COLO668 (cell line): ENCODE data around the gene DCAF12L1.

Experiments used
- DNase-seq: peaks from one replicate; lab custom pipeline; 2025; ENCODE audit not compliant: unreplicated experiment; lab: John Stamatoyannopoulos, UW

The DCAF12L1 gene

DNA sequence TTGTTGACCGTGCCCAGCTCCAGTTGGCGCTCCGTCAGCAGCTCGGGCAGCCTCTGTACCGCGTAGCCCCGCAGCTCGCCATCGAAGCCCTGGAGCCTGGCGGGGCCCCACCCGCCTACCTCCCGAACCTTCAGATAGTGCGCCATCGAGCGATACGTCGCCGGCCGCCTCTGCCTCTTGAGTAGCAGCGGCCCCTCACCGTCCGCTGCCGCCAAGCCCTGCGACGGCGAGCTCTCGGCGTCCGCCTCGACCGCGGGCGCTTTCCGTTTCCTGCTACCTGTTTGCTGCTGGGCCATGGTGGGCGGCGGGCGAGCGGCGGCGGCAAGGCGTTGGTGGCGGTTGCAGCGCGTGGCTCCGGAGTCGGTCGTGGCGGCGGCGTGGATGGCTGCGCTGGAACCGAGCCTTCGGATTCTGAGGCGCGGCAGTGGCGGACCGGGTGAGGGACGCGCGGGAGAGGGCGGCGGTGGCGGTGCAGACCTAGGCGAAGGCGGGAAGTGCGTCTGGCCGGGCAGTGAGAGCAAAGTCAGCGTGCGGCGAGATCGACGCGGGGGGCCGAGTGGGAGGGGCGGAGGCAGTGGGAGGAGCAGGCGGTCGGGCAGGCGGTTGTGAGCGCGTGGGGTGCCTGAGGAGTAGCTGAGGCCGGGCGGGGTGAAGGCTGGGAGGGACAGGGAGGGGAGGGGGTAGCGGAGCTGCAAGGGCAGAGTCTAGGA lies at the start of gene DCAF12L1:
TSS of gene DCAF12L1 (minus strand) at position 502 of the 710 bp plus-strand sequence. CDS start at position 296, 206 bp downstream.
- DNase-seq: no peak

DNA sequence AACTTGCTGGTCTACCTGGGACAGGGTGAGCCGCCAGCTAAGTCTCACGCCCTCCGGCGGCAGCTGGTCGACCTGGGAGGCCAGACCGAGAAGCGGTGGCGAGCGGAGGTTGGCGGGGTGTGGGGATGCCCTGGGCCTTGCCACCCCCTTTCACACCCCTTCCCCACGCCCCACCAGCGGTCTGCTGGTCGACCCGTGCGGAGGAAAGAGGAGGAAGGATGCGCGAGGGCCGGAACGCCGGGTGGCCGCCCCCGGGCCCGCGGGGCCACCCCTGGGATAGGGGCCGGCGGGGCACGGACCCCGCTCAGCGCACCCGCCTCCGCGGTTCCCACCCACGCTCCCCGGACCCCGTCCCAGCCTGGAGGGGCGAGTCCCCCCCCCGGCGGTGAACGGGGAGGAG lies 28.3 kb upstream of the DCAF12L1 start:
- DNase-seq: no peak

GRCh38 chrX:126575911-126576310 lies 23.3 kb upstream of the DCAF12L1 start:
- DNase-seq: no peak

DNA sequence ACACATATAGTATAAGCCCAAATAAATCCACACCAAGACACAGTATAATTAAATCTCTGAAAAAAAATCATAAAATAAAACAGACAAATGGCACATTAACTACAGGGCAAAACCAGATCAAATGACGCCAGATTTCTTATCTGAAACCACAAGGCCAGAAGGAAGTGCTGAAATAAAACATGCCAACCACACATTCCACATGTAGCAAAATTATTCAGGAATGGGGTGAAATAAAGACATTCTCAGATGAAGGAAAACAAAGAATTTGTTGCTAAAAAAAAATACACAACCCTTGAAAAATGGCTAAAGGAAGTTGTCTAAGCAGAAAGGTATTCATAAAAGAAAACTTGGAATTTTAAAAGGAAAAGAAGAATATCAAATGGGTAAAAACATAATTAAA lies 4.5 kb upstream of the DCAF12L1 start:
- DNase-seq: no peak

- no peak for DNase-seq
Measured at GRCh38 chrX:126551725-126552312, 795 bp downstream of the DCAF12L1 start.

- no peak for DNase-seq
Measured at GRCh38 chrX:126551306-126551705, 1.3 kb downstream of the DCAF12L1 start.

DNA sequence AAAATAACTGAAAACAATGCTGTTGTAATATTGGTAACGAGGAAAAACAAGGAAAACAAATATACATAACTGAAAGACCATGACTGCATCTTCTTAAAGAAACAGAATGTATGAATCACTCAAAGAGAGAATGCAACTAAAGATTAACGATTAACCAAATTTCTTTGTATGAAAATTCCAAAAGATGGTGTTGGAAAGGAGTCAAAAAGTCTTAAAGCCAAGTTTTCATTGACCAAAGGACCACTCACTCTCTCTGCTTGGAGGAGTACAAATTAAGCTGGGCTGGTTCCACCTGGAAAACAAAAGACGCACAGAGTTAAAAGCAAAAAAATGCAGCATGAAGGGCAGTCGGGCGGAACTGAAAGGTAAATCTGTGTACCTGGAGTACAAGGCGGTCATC lies 1.8 kb downstream of the DCAF12L1 start:
- DNase-seq: no peak

DNA sequence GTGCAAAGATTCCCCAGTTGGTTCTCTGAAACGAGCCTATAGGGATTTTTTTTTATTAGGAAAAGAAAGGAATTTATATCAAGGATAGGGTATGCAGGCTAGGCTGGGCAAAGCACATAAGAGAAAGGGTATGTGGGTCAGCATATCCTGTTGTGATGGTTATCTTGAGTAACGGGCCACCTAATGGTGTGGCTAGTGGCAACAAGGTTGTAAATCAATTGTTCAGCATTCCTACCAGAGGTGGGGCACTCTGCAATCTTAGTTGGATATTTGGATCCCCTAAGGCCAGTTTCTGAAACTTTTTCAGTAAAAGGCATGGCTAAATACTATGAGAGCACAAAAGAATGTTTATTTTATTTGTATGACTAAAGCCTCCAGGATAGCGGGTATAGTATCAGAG lies 42.7 kb downstream of the DCAF12L1 start:
- DNase-seq: no peak
